NCI-H1694 treated with DMSO at 0.1 percent for 48 hours (cell line): ENCODE data around the gene FBXO31.

Experiments
- DNase-seq: peaks from one replicate; lab custom pipeline; 2025; lab: John Stamatoyannopoulos, UW

The FBXO31 gene

DNA sequence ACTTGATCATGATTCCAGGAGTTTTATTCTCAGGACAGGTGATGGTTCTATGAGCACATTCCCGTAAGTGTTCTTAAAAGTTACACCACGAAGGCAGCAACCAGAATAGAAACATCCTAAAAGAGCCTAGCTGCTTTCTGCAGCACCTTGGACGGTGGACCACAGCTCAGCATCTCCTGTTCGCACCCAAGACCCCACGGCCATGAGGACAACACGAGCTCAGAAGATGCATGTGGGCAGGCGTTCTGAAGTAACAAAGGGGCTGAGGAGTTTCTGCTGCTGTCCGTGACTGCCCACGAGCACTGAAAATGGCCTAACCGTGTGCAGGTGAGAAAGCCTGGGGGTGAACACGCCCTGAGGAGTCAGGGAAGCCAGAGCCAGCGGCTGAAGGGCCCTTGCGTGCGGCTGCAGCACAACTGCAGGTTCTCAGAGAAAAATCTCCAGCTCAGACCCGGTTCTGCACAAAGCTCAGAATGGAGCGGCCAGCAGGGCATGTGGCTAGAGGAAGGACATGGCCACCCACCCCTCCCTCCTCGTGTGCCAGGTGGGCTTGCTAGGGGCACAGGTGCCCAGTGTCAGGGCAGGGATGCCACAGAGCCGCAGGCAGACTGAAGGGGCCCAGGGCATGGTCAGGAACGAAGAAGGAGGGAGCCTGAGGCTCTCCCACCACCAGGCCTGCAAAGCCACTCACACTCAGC is 55.6 kb downstream of the FBXO31 start:
- DNase-seq = no peak

GRCh38 chr16:87326151-87326571 is 57.4 kb downstream of the FBXO31 start:
- no peak for DNase-seq

DNA sequence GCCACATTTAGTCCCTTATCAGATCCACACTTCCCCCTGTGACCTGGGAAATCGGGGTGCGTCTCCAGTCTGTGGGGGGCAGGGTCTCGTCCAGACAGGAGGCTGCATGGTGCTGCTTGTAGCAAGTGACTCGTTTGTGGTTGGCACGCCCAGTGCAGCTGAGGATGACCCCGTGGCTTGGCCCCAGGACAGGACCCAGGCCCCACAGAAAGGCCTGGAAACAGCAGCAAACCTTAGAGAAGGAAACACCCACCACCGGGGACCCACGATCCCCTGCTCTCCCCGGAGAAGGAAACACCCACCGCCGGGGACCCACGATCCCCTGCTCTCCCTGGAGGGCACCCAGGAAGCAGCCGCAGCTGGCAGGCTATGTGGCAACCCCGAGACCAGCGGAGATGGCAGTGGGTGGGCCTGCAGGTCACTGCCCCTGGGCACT is 58.1 kb downstream of the FBXO31 start:
- DNase-seq = no peak

DNA sequence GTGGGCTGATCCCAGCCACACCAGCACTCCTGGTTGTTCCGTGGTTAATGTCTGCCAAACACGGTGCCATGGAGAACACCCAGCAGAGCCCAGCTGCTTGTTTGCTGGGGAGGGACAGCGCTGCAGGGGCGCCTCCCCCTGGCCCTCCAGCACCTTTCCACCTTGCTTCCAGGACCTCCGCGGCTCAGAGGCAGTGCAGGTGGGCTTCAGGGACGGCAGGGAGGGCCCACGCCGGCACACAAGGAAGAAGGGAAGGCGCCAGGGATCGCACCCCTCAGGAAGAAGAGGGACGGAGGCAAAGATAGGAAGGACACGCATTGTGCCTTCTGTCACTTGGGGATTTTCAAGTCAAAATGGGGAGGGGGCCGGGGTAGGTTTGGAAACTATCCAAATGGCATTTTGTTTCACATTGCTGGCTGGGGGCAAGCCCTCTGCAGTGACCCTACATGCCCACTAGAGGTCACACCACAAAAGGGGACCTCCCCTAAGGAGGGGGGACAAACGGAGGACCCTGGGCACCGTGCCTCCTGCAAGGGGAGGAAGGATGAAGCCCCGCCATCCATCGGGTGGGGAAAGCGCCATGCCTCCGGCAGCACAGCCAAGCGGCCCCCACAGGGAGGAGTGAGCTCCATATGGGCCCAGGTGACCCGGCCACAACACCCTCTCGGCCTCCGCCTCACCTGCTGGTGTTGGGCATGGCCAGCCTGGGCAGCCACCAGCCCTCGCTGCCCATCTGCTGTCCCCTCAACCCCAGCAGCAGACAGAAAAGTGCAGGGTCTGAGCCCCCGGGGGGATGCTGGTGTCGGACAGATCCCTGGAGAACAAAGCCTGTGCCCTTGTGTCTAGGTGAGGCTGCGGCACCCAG is 58.9 kb downstream of the FBXO31 start:
- peak; percentile 37 for DNase-seq

DNA sequence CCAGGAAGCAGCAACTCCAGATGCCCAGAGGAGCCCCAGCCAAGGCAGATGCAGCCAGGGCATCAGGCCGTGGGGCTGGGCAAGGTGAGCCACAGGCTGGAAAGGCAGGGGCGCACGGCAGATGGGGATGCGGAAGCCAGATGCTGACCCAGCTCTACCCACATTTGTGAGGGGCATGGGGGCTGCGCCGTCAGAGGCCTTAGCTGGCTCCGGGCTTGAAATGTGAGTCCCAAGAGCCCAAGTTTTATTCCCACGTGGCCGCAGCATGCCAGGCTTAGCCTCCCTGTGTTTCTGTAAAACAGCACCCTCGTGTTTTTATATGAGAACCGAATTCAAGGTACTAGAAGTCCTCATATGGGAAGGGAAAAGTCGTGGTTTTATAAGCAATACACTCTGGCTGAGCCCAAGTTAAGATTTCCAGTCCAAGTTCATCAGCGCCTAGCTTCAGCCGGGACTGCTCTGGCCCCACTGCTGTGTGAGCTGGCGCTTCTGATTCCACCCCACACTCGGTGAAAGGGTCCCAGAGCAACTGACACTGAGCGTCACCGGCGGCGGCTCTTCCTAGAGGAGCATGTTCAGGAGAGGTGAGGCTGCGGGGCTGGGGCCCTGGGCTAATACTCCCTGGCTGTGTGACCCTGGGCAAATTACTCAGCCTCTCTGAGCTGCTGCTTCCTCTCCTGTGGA is 59.7 kb downstream of the FBXO31 start:
- no peak for DNase-seq

- no peak for DNase-seq
These were observed 60.5 kb downstream of the FBXO31 start for GRCh38 chr16:87322833-87323726.

- DNase-seq = no peak
These were observed 61.2 kb downstream of the FBXO31 start for GRCh38 chr16:87322360-87322759.

GRCh38 chr16:87321336-87322107 is 62.1 kb downstream of the FBXO31 start:
- peak; percentile 61 for DNase-seq

DNA sequence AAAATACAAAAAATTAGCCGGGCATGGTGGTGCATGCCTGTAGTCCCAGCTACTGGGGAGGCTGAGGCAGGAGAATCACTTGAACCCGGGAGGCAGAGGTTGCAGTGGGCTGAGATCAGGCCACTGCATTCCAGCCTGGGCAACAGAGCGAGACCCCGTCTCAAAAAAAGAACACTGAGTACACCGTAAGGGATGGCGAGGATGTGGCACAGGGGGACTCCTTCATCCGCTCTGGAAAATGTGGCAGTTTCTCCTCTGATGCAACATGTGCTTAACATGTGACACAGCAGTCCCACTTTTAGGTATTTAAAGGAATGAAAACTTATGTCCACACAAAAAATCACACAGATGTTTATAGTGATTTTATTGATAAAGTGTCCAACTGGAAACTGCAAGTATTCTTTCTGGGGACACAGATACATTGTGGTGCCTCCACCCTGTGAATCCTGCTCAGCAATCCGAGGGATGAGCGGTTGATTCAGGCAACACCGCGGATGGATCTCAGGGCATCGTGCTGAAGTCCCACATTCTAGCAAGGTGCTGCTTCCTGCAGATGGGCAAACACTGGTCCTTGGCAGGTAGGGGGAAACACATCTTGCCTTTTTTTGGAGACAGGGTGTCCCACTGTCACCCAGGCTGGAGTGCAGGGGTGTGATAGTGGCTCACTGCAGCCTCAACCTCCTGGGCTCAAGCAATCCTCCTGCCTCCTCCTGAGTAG is 62.9 kb downstream of the FBXO31 start:
- DNase-seq = no peak

GRCh38 chr16:87319997-87320491 is 63.5 kb downstream of the FBXO31 start:
- DNase-seq = no peak

DNA sequence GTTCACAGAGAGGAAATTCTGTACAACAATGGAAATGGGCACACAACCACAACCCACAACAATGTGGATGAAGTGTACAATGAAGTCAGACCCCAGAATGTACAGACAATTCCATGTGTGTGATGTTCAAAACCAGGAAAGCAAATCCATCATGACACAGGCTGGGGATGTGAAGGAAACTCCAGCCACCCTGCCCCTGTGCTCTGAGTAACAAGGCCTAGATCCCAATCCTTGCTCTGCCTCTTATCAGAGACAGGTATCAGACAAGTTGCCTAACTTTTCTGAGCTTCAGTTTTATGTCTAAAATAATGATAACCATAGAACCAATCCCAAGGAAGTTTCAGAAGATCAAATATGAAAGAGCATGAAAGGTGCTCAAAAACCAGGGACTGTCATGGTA is 64.6 kb downstream of the FBXO31 start:
- DNase-seq = no peak

- no peak for DNase-seq
These were observed 65.6 kb downstream of the FBXO31 start for GRCh38 chr16:87317750-87318644.

GRCh38 chr16:87316923-87317749 is 66.4 kb downstream of the FBXO31 start, which contains the start of gene C16orf95:
C16orf95 (minus strand) TSS chr16:87317392; CDS start chr16:87317242, 150 bp downstream.
- DNase-seq = peak; percentile 80

DNA sequence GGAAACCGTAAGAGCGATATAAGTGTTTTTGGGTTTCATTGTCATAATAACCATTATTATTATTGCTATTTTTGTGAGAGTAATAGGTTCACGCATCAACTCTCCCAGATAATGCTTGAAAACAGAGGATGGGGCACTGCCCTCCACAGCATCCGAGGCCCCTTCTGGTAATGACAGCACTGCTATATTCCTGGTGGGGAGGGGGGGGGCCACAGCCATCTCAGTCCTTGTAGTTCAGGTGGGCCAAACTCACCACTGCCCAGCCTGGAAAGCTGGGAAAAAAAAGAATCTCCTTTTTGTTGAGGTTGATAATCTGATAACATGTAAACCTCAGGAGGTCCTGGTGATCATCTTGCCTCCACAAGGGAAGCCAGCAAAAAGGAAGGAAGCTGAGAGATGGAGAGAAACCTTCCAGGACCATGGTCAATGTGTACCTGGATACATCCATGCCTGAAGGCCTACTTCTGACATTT is 67.1 kb downstream of the FBXO31 start:
- DNase-seq = no peak

GRCh38 chr16:87314990-87315420 is 68.6 kb downstream of the FBXO31 start:
- peak; percentile 86 for DNase-seq

DNA sequence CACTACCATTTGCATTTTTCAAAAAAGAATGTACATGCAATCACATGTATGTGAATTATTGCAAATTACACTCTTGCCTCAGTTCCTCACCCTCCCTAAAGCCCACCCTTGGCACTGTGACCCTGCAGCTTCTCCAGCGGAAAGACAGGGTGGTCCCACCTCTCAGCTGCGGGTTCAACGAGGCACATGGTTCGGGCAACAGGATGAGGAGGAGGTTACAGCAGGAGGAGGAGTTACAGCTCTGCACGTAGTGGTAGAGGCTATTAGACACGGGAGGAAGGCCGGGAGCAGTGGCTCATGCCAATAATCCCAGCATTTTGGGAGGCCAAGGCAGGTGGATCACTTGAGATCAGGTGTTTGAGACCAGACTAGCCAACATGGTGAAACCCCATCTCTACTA is 71.6 kb downstream of the FBXO31 start:
- no peak for DNase-seq

- DNase-seq = no peak
These were observed 72.2 kb downstream of the FBXO31 start for GRCh38 chr16:87311387-87311786.

GRCh38 chr16:87310610-87311009 is 73.0 kb downstream of the FBXO31 start:
- no peak for DNase-seq
